SH-SY5Y (cell line): ENCODE data around the gene MAN1C1.

ENCODE experiments used
- GATA2 ChIP-seq: IDR thresholded peaks from 2 replicates; pipeline ENCODE4 v1.6.1; 2011; ENCODE audit warnings: mild to moderate bottlenecking, low read depth, low read length
- GATA3 ChIP-seq: IDR thresholded peaks from 2 replicates; pipeline ENCODE4 v1.6.1; 2011; ENCODE audit warnings: low read depth, mild to moderate bottlenecking, low read length, moderate library complexity

- no peak for TF ChIP-seq GATA2
- no peak for TF ChIP-seq GATA3
Observed at GRCh38 chr1:25702101-25702775, 85.6 kb downstream of the MAN1C1 start.
